Nephron progenitor cell (in vitro differentiated cells): ENCODE data around the gene ASTN2.

ENCODE experiments used
- DNase-seq: peaks from one replicate; pipeline ENCODE4 v3.0.0; 2021
- H3K27ac Mint-ChIP-seq: 2 replicates; pipeline ENCODE4 v1.8.0; 2021; ENCODE audit warnings: mild to moderate bottlenecking, moderate library complexity, mixed read lengths
- H3K27me3 Mint-ChIP-seq: 2 replicates; pipeline ENCODE4 v1.8.0; 2021; ENCODE audit warnings: mild to moderate bottlenecking, low read depth, mixed read lengths; ENCODE audit not compliant: poor library complexity
- H3K36me3 Mint-ChIP-seq: 2 replicates; pipeline ENCODE4 v1.8.0; 2021; ENCODE audit warnings: low read depth, mixed read lengths
- H3K4me1 Mint-ChIP-seq: 2 replicates; pipeline ENCODE4 v1.8.0; 2021; ENCODE audit warnings: mixed read lengths
- H3K4me3 Mint-ChIP-seq: 2 replicates; pipeline ENCODE4 v1.8.0; 2021; ENCODE audit warnings: mild to moderate bottlenecking, moderate library complexity, mixed read lengths
- H3K9me3 Mint-ChIP-seq: 2 replicates; pipeline ENCODE4 v1.8.0; 2021; ENCODE audit warnings: mild to moderate bottlenecking, moderate library complexity, mixed read lengths
- CTCF ChIP-seq: fragments of 200-600 bp; sonication (generic); IDR thresholded peaks from 2 replicates; pipeline ENCODE4 v1.5.0; 2021; ENCODE audit warnings: antibody characterized with exemption

The ASTN2 gene

GRCh38 chr9:117375956-117376355 is 38.9 kb downstream of the ASTN2 start:
- Mint-ChIP-seq H3K4me3 (no peak overlapping the region), H3K36me3 (no peaks in the 10 kb centered on the region), H3K27me3 (peaks cover 3% of the 10 kb centered on the region), H3K27ac (no peak overlapping the region), H3K4me1 (no peaks in the 10 kb centered on the region), H3K9me3 (no peaks in the 10 kb centered on the region)
- TF ChIP-seq CTCF = no peak
- no peak for DNase-seq

GRCh38 chr9:117374076-117374725 is 40.7 kb downstream of the ASTN2 start:
- no peaks in the 10 kb centered on the region for H3K4me1 Mint-ChIP-seq

GRCh38 chr9:117368684-117369230 is 46.1 kb downstream of the ASTN2 start:
- no peak for TF ChIP-seq CTCF
- peaks cover 6% of the 10 kb centered on the region for H3K27me3 Mint-ChIP-seq
- H3K4me3 Mint-ChIP-seq = no peak overlapping the region
- no peaks in the 10 kb centered on the region for H3K4me1 Mint-ChIP-seq
- H3K36me3 Mint-ChIP-seq = no peaks in the 10 kb centered on the region
- H3K9me3 Mint-ChIP-seq = no peaks in the 10 kb centered on the region
- H3K27ac Mint-ChIP-seq = no peak overlapping the region
- DNase-seq = no peak

More at GRCh38 chr9:117374076-117374725, 40.7 kb downstream of the ASTN2 start:
- Mint-ChIP-seq H3K36me3 (no peaks in the 10 kb centered on the region), H3K27me3 (no peaks in the 10 kb centered on the region), H3K4me3 (no peak overlapping the region), H3K9me3 (no peaks in the 10 kb centered on the region), H3K27ac (no peak overlapping the region)
- no peak for DNase-seq
- no peak for TF ChIP-seq CTCF

GRCh38 chr9:117365438-117365837 is 49.4 kb downstream of the ASTN2 start:
- Mint-ChIP-seq H3K4me3 (no peak overlapping the region), H3K36me3 (no peaks in the 10 kb centered on the region), H3K4me1 (no peaks in the 10 kb centered on the region), H3K9me3 (no peaks in the 10 kb centered on the region), H3K27me3 (peaks cover 16% of the 10 kb centered on the region), H3K27ac (no peak overlapping the region)
- TF ChIP-seq CTCF = no peak
- DNase-seq = no peak

GRCh38 chr9:117363006-117363405 is 51.9 kb downstream of the ASTN2 start:
- no peak for DNase-seq
- no peaks in the 10 kb centered on the region for H3K36me3 Mint-ChIP-seq
- no peak overlapping the region for H3K4me3 Mint-ChIP-seq
- H3K9me3 Mint-ChIP-seq = no peaks in the 10 kb centered on the region
- H3K27ac Mint-ChIP-seq = no peak overlapping the region
- TF ChIP-seq CTCF = no peak
- H3K27me3 Mint-ChIP-seq = peaks cover 21% of the 10 kb centered on the region
- no peaks in the 10 kb centered on the region for H3K4me1 Mint-ChIP-seq

- peaks cover 19% of the 10 kb centered on the region for H3K27me3 Mint-ChIP-seq
- DNase-seq = no peak
- no peaks in the 10 kb centered on the region for H3K9me3 Mint-ChIP-seq
- no peaks in the 10 kb centered on the region for H3K36me3 Mint-ChIP-seq
- TF ChIP-seq CTCF = no peak
- H3K27ac Mint-ChIP-seq = no peak overlapping the region
- no peaks in the 10 kb centered on the region for H3K4me1 Mint-ChIP-seq
- no peak overlapping the region for H3K4me3 Mint-ChIP-seq
Observed at GRCh38 chr9:117359910-117360309, 54.9 kb downstream of the ASTN2 start.
